DOHH2 (cell line): ENCODE data around the gene EYA2.

Source experiments
- CTCF ChIP-seq: fragments of 200-600 bp; sonication (generic); IDR thresholded peaks from one replicate; pipeline ENCODE4 v1.5.1; 2014; ENCODE audit warnings: antibody characterized with exemption, mild to moderate bottlenecking, low read depth, low read length; ENCODE audit not compliant: poor library complexity, severe bottlenecking
- EZH2phosphoT487 ChIP-seq: fragments of 200-600 bp; sonication (generic); IDR thresholded peaks from 2 replicates; pipeline ENCODE4 v1.6.1; 2017; ENCODE audit warnings: borderline replicate concordance, mild to moderate bottlenecking, antibody characterized with exemption, low read length, moderate library complexity, mixed read lengths

- no peak for TF ChIP-seq CTCF
- no peak for TF ChIP-seq EZH2phosphoT487
Measured at GRCh38 chr20:47231382-47232039, 336.9 kb downstream of the EYA2 start.
